Lung (tissue), 12 donors: ENCODE measurements around the gene ZNHIT6. TPM values are rescaled to one million over a fixed set of nuclear protein-coding genes. Genes with fewer than 3 reads are reported as not detected.
A peak's percentile ranks its signal among the peaks of the same experiment; 100 is the strongest.
"Not testable (repeated sequence)": the region's sequence is repeated elsewhere in the genome, so short reads cannot be mapped to it uniquely, and the experiment has no call there.

Experiments
- ATAC-seq: fragments of 200-7000 bp; cut with Tn5 transposase; one replicate; pipeline ENCODE4 v1.9.1; 2020; ENCODE audit warnings: moderate number of reproducible peaks; ENCODE audit not compliant: insufficient read depth, low FRiP score
- DNase-seq, 3 donors: peaks; one replicate each; pipeline ENCODE4 v3.0.0-alpha.2; 2013 to 2017
- H3K27ac ChIP-seq, 2 donors: one replicate each; pipeline ENCODE4 v1.5.1; 2013; ENCODE audit warnings: mild to moderate bottlenecking in 2 of 2, moderate library complexity in 2 of 2, control low read depth in 1 of 2, inconsistent platforms in 1 of 2, low read depth in 1 of 2, low read length in 1 of 2
- H3K27me3 ChIP-seq, 3 donors: one replicate each; pipeline ENCODE4 v1.5.1; 2013; ENCODE audit warnings: low read length in 2 of 3; ENCODE audit not compliant: control insufficient read depth in 3 of 3, insufficient read depth in 3 of 3
- H3K36me3 ChIP-seq, 4 donors: one replicate each; pipeline ENCODE4 v1.5.1; 2013; ENCODE audit warnings: low read length in 4 of 4, mild to moderate bottlenecking in 1 of 4, moderate library complexity in 1 of 4; ENCODE audit not compliant: control insufficient read depth in 4 of 4, insufficient read depth in 4 of 4
- H3K4me1 ChIP-seq, 5 donors: one replicate each; pipeline ENCODE4 v1.5.1; 2013; ENCODE audit warnings: low read length in 5 of 5, mild to moderate bottlenecking in 2 of 5, moderate library complexity in 1 of 5; ENCODE audit not compliant: control insufficient read depth in 5 of 5, insufficient read depth in 5 of 5
- H3K4me3 ChIP-seq: one replicate; pipeline ENCODE4 v1.5.1; 2013; ENCODE audit warnings: mild to moderate bottlenecking, control low read depth, moderate library complexity
- H3K9ac ChIP-seq, 2 donors: one replicate each; pipeline ENCODE4 v1.5.1; 2013; ENCODE audit warnings: low read length in 2 of 2, control low read depth in 1 of 2; ENCODE audit not compliant: insufficient read depth in 1 of 2
- H3K9me3 ChIP-seq, 4 donors: one replicate each; pipeline ENCODE4 v1.5.1; 2013; ENCODE audit warnings: low read length in 3 of 4, mild to moderate bottlenecking in 1 of 4, moderate library complexity in 1 of 4; ENCODE audit not compliant: control insufficient read depth in 4 of 4, insufficient read depth in 3 of 4
- CTCF ChIP-seq: IDR thresholded peaks from 2 replicates; pipeline ENCODE4 v1.5.1; 2012; ENCODE audit warnings: mild to moderate bottlenecking; ENCODE audit errors: control extremely low read depth, extremely low read depth
- WGBS, 2 donors: extraction: QIAGEN DNeasy Blood & Tissue Kit; methylation state at CpG; one replicate each; pipeline ENCODE4 v1.1.7; 2013; 5-methylcytosine and 5-hydroxymethylcytosine counted together
- polyA plus RNA-seq, 2 donors: library from polyadenylated mRNA; stranded (reverse); fragments of 200-250 nt; gene quantifications; one replicate each; pipeline ENCODE4 v1.2.1, GENCODE V29; 2013
- total RNA-seq, 2 donors: library from RNA; depleted of rRNA in 1 of 2; stranded (reverse); fragments of >200 nt in 1 of 2; gene quantifications; one replicate each; pipeline ENCODE4 v1.2.1, GENCODE V29; 2014 to 2021
- donor health status: control.
- donor health status: control.
- donor health status: Bipolar disorder and iron deficiency.
- donor health status: healthy.
- donor health status: DM: yes; HTN: yes; CAD: no.

The ZNHIT6 gene
- total and polyA plus RNA-seq, 4 donors = 8.7 to 17.7 (median 10.1) TPM

- ATAC-seq (no peak), DNase-seq (no peak)
- 92 to 97% methylated on average over 7 of the region's 7 CpGs for WGBS, 2 donors
- no peak overlapping the region for H3K27ac ChIP-seq
- no peaks in the 10 kb centered on the region for H3K36me3 ChIP-seq
- H3K9me3 ChIP-seq = peaks cover 0 to 8% (median 4%) of the 10 kb centered on the region in 4 donors
- no peaks in the 10 kb centered on the region for H3K27me3 ChIP-seq
- no peak overlapping the region for H3K4me3 ChIP-seq
- no peaks in the 10 kb centered on the region for H3K4me1 ChIP-seq
- no peak for TF ChIP-seq CTCF
- H3K9ac ChIP-seq = no peak overlapping the region
These were observed 10.6 kb upstream of the ZNHIT6 start for GRCh38 chr1:85718678-85719340.

GRCh38 chr1:85714418-85715114, 6.3 kb upstream of the ZNHIT6 start:
- ATAC-seq, DNase-seq, H3K9me3 ChIP-seq, H3K27me3 ChIP-seq, H3K36me3 ChIP-seq, H3K9ac ChIP-seq, H3K27ac ChIP-seq, H3K4me1 ChIP-seq, H3K4me3 ChIP-seq: not testable (repeated sequence)
- WGBS, 2 donors = 84 to 90% methylated on average over 14 of the region's 14 CpGs

GRCh38 chr1:85708829-85709227, 595 bp upstream of the ZNHIT6 start:
- peaks cover 0 to 4% (median 0%) of the 10 kb centered on the region in 4 donors for H3K9me3 ChIP-seq
- WGBS, 2 donors = 82 to 91% methylated on average over 6 of the region's 6 CpGs
- H3K27me3 ChIP-seq = no peaks in the 10 kb centered on the region
- H3K27ac ChIP-seq = peak overlapping the region in 1 of 2 donors; percentile 69
- ATAC-seq (no peak), DNase-seq (no peak)
- no peak for TF ChIP-seq CTCF
- H3K4me3 ChIP-seq = no peak overlapping the region
- H3K9ac ChIP-seq = peak overlapping the region; percentile 66 to 95
- peaks cover 0 to 12% (median 5%) of the 10 kb centered on the region in 5 donors for H3K4me1 ChIP-seq
- peaks cover 2 to 8% (median 6%) of the 10 kb centered on the region in 4 donors for H3K36me3 ChIP-seq

DNA sequence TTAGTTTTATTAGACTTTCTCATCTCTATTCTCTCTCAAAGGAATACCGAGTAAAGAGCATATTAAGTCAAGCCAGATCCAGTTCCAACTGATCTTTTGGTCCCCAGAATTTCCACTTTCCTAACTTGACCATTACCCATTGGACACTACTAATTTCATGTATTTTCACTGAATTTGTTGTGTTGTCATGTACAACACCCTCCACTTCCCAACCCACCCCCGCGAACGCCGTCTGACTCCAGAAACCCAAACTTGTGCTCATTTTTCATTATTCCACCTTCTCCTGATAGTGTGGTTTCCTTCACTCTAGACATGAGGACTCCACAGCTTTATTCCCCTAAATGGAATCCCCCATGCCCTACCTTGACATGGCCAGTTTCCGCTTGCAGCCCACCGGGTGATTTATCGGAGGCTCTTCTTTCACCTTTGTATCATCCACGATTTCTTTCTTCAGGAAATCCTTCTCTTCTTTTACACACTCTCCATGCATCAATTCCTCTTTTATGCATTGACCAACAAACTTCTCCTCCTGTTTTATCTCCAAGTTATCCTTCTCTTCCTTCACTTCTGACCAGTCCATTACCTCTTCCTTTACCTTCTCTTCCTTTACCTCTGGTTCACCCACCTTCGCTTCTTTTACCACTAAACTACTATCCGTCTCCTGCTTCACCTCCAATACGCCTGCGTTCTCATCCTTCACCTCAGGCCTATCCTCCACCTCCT, 805 bp downstream of the ZNHIT6 start:
- peak overlapping the region; percentile 66 to 98 for H3K9ac ChIP-seq

More for the DNA sequence above, 805 bp downstream of the ZNHIT6 start:
- H3K4me1 ChIP-seq = peaks cover 0 to 12% (median 5%) of the 10 kb centered on the region in 5 donors
- no peaks in the 10 kb centered on the region for H3K27me3 ChIP-seq
- peak in 1 of 3 donors; percentile 10 for DNase-seq
- no peaks in the 10 kb centered on the region for H3K9me3 ChIP-seq
- peaks cover 2 to 13% (median 9%) of the 10 kb centered on the region in 4 donors for H3K36me3 ChIP-seq
- no peak for TF ChIP-seq CTCF
- ATAC-seq = no peak
- peak overlapping the region; percentile 81 to 96 for H3K27ac ChIP-seq
- WGBS, 2 donors = 12 to 15% methylated on average over 13 of the region's 13 CpGs
- peak overlapping the region; percentile 93 for H3K4me3 ChIP-seq
